HEK293 (cell line): Measurements from ENCODE around the gene TMEM214.

Source experiments
- CTCF ChIA-PET: fragments of 350-600 bp; formaldehyde crosslinking; extraction: SDS; loops from one replicate; lab custom pipeline; 2021; ENCODE audit warnings: antibody characterized with exemption; lab: Yijun Ruan, JAX
- POLR2A ChIA-PET: fragments of 300-600 bp; formaldehyde crosslinking; extraction: SDS; loops from one replicate; lab custom pipeline; 2020; ENCODE audit warnings: antibody characterized with exemption, inconsistent platforms; lab: Yijun Ruan, JAX
- H3K27ac ChIP-seq: fragments of 200-500 bp; sonication (Bioruptor generic); 2 replicates; pipeline ENCODE4 v1.5.1; 2014; ENCODE audit warnings: low read depth, low read length, control low read depth, inconsistent platforms; ENCODE audit errors: extremely low read depth
- H3K36me3 ChIP-seq, 2 experiments: fragments of 200-500 bp in 1 of 2; sonication (Bioruptor generic) in 1 of 2; 1 replicate in 1 of 2; 2 replicates in 1 of 2; pipeline ENCODE4 v1.5.1; 2014 to 2017; ENCODE audit warnings: inconsistent platforms in 2 of 2, low read length in 2 of 2; ENCODE audit not compliant: control insufficient read depth in 2 of 2, insufficient read depth in 1 of 2
- H3K4me1 ChIP-seq: fragments of 200-500 bp; sonication (Bioruptor generic); 2 replicates; pipeline ENCODE4 v1.5.1; 2014; ENCODE audit warnings: mild to moderate bottlenecking, low read length, inconsistent platforms; ENCODE audit not compliant: control insufficient read depth, insufficient read depth
- H3K4me3 ChIP-seq: 2 replicates; pipeline ENCODE4 v1.5.1; 2011; ENCODE audit warnings: low read depth, mild to moderate bottlenecking, control low read depth, low read length, moderate library complexity
- H3K9me3 ChIP-seq: fragments of 200-500 bp; sonication (Bioruptor generic); 2 replicates; pipeline ENCODE4 v1.5.1; 2014; ENCODE audit warnings: low read depth, low read length, inconsistent platforms; ENCODE audit not compliant: control insufficient read depth, insufficient read depth
- IKZF3 ChIP-seq: fragments of 450-650 bp; IDR thresholded peaks from 2 replicates; pipeline ENCODE4 v1.5.0; 2018; ENCODE audit warnings: missing biosample characterization, mild to moderate bottlenecking, missing genetic modification characterization, moderate library complexity
- KLF10 ChIP-seq: fragments of 450-650 bp; IDR thresholded peaks from 2 replicates; pipeline ENCODE4 v1.5.1; 2018; ENCODE audit warnings: missing biosample characterization, mild to moderate bottlenecking, missing genetic modification characterization
- KLF7 ChIP-seq: fragments of 450-650 bp; formaldehyde crosslinking; IDR thresholded peaks from 2 replicates; pipeline ENCODE4 v1.5.1; 2016; ENCODE audit warnings: missing biosample characterization, missing genetic modification characterization, borderline replicate concordance
- OSR2 ChIP-seq: fragments of 450-650 bp; formaldehyde crosslinking; IDR thresholded peaks from 2 replicates; pipeline ENCODE4 v1.5.1; 2016; ENCODE audit warnings: missing biosample characterization, missing genetic modification characterization
- PATZ1 ChIP-seq: fragments of 450-650 bp; formaldehyde crosslinking; IDR thresholded peaks from 2 replicates; pipeline ENCODE4 v1.5.1; 2016; ENCODE audit warnings: missing biosample characterization, missing genetic modification characterization
- REST ChIP-seq: fragments of 450-650 bp; formaldehyde crosslinking; IDR thresholded peaks from 2 replicates; pipeline ENCODE4 v1.5.1; 2016; ENCODE audit warnings: missing biosample characterization, missing genetic modification characterization
- SP3 ChIP-seq: fragments of 450-650 bp; formaldehyde crosslinking; IDR thresholded peaks from 2 replicates; pipeline ENCODE4 v1.5.1; 2016; ENCODE audit warnings: missing biosample characterization, missing genetic modification characterization
- YY1 ChIP-seq: fragments of 450-650 bp; formaldehyde crosslinking; IDR thresholded peaks from 2 replicates; pipeline ENCODE4 v1.5.1; 2018; ENCODE audit warnings: missing biosample characterization, missing genetic modification characterization
- YY2 ChIP-seq: fragments of 450-650 bp; formaldehyde crosslinking; IDR thresholded peaks from 2 replicates; pipeline ENCODE4 v1.5.1; 2016; ENCODE audit warnings: missing biosample characterization, missing genetic modification characterization
- ZBTB17 ChIP-seq: fragments of 450-650 bp; formaldehyde crosslinking; IDR thresholded peaks from 2 replicates; pipeline ENCODE4 v1.5.1; 2016; ENCODE audit warnings: missing biosample characterization, missing genetic modification characterization
- ZBTB26 ChIP-seq: fragments of 450-650 bp; formaldehyde crosslinking; optimal IDR thresholded peaks from 2 replicates; pipeline ENCODE3; 2016; ENCODE audit warnings: missing biosample characterization, mild to moderate bottlenecking, missing genetic modification characterization
- ZEB2 ChIP-seq: fragments of 450-650 bp; formaldehyde crosslinking; IDR thresholded peaks from 2 replicates; pipeline ENCODE4 v1.5.1; 2016; ENCODE audit warnings: missing biosample characterization, missing genetic modification characterization
- ZFP37 ChIP-seq: fragments of 450-650 bp; formaldehyde crosslinking; IDR thresholded peaks from 2 replicates; pipeline ENCODE4 v1.5.1; 2016; ENCODE audit warnings: missing biosample characterization, missing genetic modification characterization
- ZFP69B ChIP-seq: fragments of 450-650 bp; formaldehyde crosslinking; IDR thresholded peaks from 2 replicates; pipeline ENCODE4 v1.5.1; 2016; ENCODE audit warnings: missing biosample characterization, missing genetic modification characterization
- ZNF133 ChIP-seq: fragments of 450-650 bp; formaldehyde crosslinking; IDR thresholded peaks from 2 replicates; pipeline ENCODE4 v1.5.1; 2016; ENCODE audit warnings: missing biosample characterization, missing genetic modification characterization
- ZNF280D ChIP-seq: fragments of 450-650 bp; formaldehyde crosslinking; IDR thresholded peaks from 2 replicates; pipeline ENCODE4 v1.5.1; 2016; ENCODE audit warnings: missing biosample characterization, missing genetic modification characterization
- ZNF324 ChIP-seq: fragments of 450-650 bp; formaldehyde crosslinking; IDR thresholded peaks from 2 replicates; pipeline ENCODE4 v1.5.1; 2016; ENCODE audit warnings: missing biosample characterization, missing genetic modification characterization
- ZNF391 ChIP-seq: fragments of 450-650 bp; formaldehyde crosslinking; IDR thresholded peaks from 2 replicates; pipeline ENCODE4 v1.5.1; 2016; ENCODE audit warnings: low read depth, missing biosample characterization, missing genetic modification characterization, borderline replicate concordance
- ZNF560 ChIP-seq: fragments of 450-650 bp; formaldehyde crosslinking; IDR thresholded peaks from 2 replicates; pipeline ENCODE4 v1.5.1; 2017; ENCODE audit warnings: missing biosample characterization, missing genetic modification characterization, borderline replicate concordance
- ZNF580 ChIP-seq: fragments of 450-650 bp; formaldehyde crosslinking; IDR thresholded peaks from 2 replicates; pipeline ENCODE4 v1.5.1; 2016; ENCODE audit warnings: missing biosample characterization, missing genetic modification characterization
- ZNF600 ChIP-seq: fragments of 450-650 bp; formaldehyde crosslinking; IDR thresholded peaks from 2 replicates; pipeline ENCODE4 v1.5.1; 2016; ENCODE audit warnings: missing biosample characterization, missing genetic modification characterization
- ZNF621 ChIP-seq: fragments of 450-650 bp; formaldehyde crosslinking; IDR thresholded peaks from 2 replicates; pipeline ENCODE4 v1.5.1; 2017; ENCODE audit warnings: missing biosample characterization, missing genetic modification characterization
- ZNF629 ChIP-seq: fragments of 450-650 bp; formaldehyde crosslinking; IDR thresholded peaks from 2 replicates; pipeline ENCODE4 v1.5.1; 2017; ENCODE audit warnings: missing biosample characterization, missing genetic modification characterization
- ZNF677 ChIP-seq: fragments of 450-650 bp; IDR thresholded peaks from 2 replicates; pipeline ENCODE4 v1.5.0; 2018; ENCODE audit warnings: missing biosample characterization, mild to moderate bottlenecking, missing genetic modification characterization, moderate library complexity
- ZNF76 ChIP-seq: fragments of 450-650 bp; formaldehyde crosslinking; IDR thresholded peaks from 2 replicates; pipeline ENCODE4; 2016; ENCODE audit warnings: low read depth, missing biosample characterization, missing genetic modification characterization, borderline replicate concordance
- ZNF777 ChIP-seq: fragments of 450-650 bp; formaldehyde crosslinking; IDR thresholded peaks from 2 replicates; pipeline ENCODE4 v1.5.1; 2017; ENCODE audit warnings: missing biosample characterization, missing genetic modification characterization, borderline replicate concordance
- ZSCAN30 ChIP-seq: fragments of 450-650 bp; IDR thresholded peaks from 2 replicates; pipeline ENCODE4 v1.5.1; 2018; ENCODE audit warnings: missing biosample characterization, mild to moderate bottlenecking, missing genetic modification characterization, moderate library complexity

The TMEM214 gene

DNA sequence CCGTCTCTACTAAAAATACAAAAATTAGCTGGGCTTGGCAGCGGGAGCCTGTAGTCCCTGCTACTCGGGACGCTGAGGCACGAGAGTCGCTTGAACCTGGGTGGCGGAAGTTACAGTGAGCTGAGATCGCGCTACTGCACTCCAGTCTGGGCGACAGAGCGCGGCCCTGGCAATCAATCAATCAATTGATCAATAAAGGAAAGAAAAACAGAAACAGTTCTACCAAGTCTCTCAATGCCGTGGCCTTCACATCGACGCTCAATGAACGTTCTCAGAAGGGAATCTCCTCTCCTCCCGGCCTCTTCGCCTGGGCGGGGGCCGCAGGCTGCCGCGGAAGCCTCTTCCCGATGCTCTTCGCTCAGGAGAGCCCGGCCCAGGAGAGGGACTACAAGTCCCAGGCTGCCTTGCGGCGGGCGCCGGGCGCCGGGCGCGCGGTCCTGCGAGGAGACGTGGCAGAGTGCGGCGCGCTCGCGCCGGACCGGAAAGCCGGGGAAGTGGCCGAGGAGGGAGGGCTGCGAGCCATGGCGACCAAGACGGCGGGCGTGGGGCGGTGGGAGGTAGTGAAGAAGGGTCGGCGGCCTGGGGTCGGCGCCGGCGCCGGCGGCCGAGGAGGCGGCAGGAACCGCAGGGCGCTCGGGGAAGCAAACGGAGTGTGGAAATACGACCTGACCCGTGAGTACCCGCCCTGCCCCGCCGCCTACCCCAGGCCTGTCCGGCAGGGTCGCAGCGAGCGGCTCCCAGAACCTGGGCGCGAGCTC, at the start of gene TMEM214:
TSS of gene TMEM214 (plus strand) at position 471 of the 758 bp plus-strand sequence. CDS start at position 522, 51 bp downstream.
- CTCF ChIA-PET = interaction anchor here (0.7 to 2.0 kb wide), 4 partner anchors 16 to 187 kb away, joined by 3 to 6 read pairs (median 3); no protein-coding TSS in a partner anchor
- TF ChIP-seq ZNF580 (tag by site-specific recombination) = peak; percentile 65; the same call in 1 of the 2 replicates
- 0 out of 2 replicates have a peak, but pooled peaks have one; percentile 26 for TF ChIP-seq SP3 (tag by site-specific recombination)
- TF ChIP-seq ZNF76 (tag by site-specific recombination) = peak; percentile 91
- TF ChIP-seq ZBTB17 = peak; percentile 93
- peak; percentile 24 for TF ChIP-seq YY1 (tag by site-specific recombination)
- peak; percentile 83 for TF ChIP-seq IKZF3 (tag by site-specific recombination)
- no peak for TF ChIP-seq KLF10
- no peak for TF ChIP-seq REST (tag by site-specific recombination)
- TF ChIP-seq ZNF777 (tag by site-specific recombination) = no peak
- TF ChIP-seq PATZ1 (tag by site-specific recombination) = peak; percentile 67
- peak; percentile 43; the same call in 1 of the 2 replicates for TF ChIP-seq ZNF600 (tag by site-specific recombination)
- peak; percentile 24; the same call in 1 of the 2 replicates for TF ChIP-seq ZSCAN30 (tag by site-specific recombination)
- no peak for TF ChIP-seq ZNF677 (tag by site-specific recombination)
- TF ChIP-seq KLF7 (tag by site-specific recombination) = peak; percentile 25; the same call in 1 of the 2 replicates
- no peak for TF ChIP-seq ZNF560 (tag by site-specific recombination)
- TF ChIP-seq ZNF391 (tag by site-specific recombination) = 0 out of 2 replicates have a peak, but pooled peaks have one; percentile 6
- 0 out of 2 replicates have a peak, but pooled peaks have one; percentile 13 for TF ChIP-seq ZNF324 (tag by site-specific recombination)
- no peak for TF ChIP-seq ZNF621 (tag by site-specific recombination)
- TF ChIP-seq OSR2 (tag by site-specific recombination) = peak; percentile 19; the same call in 1 of the 2 replicates
- TF ChIP-seq ZBTB26 (tag by site-specific recombination) = peak; percentile 91
- 0 out of 2 replicates have a peak, but pooled peaks have one; percentile 52 for TF ChIP-seq ZEB2
- TF ChIP-seq ZFP69B (tag by site-specific recombination) = 0 out of 2 replicates have a peak, but pooled peaks have one; percentile 6
- 0 out of 2 replicates have a peak, but pooled peaks have one; percentile 20 for TF ChIP-seq ZFP37 (tag by site-specific recombination)
- no peak for TF ChIP-seq ZNF280D (tag by site-specific recombination)
- peak; percentile 51; the same call in 1 of the 2 replicates for TF ChIP-seq YY2 (tag by site-specific recombination)
- 0 out of 2 replicates have a peak, but pooled peaks have one; percentile 51 for TF ChIP-seq ZNF629 (tag by site-specific recombination)
- no peak for TF ChIP-seq ZNF133 (tag by site-specific recombination)

More for the DNA sequence above, at the start of gene TMEM214:
- peak within 1 kb of the TSS; percentile 66 for H3K27ac ChIP-seq
- no peaks in the 10 kb centered on the region for H3K9me3 ChIP-seq
- 0 out of 2 replicates have a peak, but pooled peaks cover 5% of the 10 kb centered on the region for H3K4me1 ChIP-seq
- peaks cover 10 to 65% of the 10 kb centered on the region in 2 experiments for H3K36me3 ChIP-seq
- POLR2A ChIA-PET = interaction anchor here (0.6 to 4.4 kb wide), 8 partner anchors 11 to 271 kb away, joined by 3 to 35 read pairs (median 4); partner anchors contain the start of genes AGBL5 and OST4
- H3K4me3 ChIP-seq = peak within 1 kb of the TSS; percentile 86
